NCI-H2196 (cell line): ENCODE results near the gene SYDE2.

ENCODE experiments used
- DNase-seq: peaks from one replicate; lab custom pipeline; 2025; ENCODE audit not compliant: unreplicated experiment; lab: John Stamatoyannopoulos, UW

The SYDE2 gene

DNA sequence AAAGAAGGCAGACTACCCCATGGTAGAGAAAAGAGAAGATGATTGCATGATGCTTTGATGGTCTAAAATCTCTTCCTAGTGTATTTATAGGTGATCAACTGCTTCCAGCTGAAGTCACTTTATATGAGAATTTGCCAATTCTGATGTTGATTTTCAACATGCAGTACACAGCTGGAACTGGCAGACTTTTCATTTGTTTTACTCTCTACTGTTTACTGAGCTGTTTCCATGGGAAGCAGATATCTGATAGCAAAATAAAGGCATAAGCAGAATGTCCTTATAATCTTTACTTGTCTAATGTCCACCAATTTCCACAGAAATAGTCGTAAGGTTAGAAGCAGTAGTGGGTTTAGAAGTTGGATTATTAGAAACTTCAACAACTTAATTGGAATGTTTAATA, 74.9 kb downstream of the SYDE2 start:
- DNase-seq, result peak; percentile 50

DNA sequence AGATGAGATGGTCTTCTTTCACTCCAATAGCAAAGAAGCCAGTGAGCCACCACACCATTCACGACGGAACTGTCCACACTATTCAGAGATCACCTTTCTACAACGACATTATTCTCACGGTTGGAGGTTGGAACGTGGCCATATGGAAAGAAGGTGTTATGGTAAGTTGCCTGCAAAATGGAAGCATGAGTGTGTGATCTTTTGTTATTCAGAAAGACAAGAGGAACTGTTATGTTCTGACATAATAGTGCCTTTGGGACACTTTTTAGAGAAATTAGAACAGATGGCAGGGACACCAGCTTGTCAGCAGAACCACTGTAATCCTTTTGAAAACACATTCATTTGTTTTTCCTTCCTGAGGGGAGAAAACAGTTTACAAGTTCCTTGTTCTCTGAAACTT, 76.7 kb downstream of the SYDE2 start:
- no peak for DNase-seq

DNA sequence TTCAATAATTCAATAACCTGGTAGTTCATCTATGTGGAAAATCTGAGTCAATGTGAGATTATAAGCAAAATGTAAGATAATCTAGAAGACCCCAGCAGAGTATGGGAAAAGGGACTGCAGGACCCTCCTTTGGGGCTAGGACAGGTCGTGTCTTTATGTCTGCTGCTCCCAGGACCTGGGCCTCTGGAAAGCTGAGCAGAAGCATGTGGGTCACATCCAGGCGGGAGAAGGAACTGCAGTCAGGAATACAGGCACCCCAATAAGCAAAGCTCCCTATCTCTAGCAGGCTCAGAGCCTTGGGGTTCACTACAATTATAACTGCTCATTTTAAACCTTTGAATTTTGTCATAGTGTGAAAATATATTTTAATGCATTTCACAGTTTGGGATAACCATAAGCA, 78.6 kb downstream of the SYDE2 start:
- no peak for DNase-seq

DNA sequence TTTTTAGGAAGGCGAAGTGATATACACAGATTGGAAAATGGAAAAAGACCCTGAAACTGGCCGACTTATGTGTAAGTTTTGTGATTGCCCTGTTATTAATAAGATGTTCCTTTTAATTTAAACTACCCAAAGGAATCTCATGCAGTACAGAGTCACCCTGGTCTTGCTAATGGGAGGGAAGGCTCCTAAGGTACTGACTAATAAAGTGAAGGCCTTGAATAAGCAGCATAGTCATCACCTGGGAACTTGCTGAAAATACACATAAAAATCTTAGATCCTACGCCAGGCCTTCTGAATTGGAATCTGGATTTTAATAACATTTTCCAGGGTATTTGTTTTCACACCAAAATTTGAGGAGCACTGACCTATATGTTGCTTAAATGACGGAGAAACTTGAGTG, 79.1 kb downstream of the SYDE2 start:
- no peak for DNase-seq

DNA sequence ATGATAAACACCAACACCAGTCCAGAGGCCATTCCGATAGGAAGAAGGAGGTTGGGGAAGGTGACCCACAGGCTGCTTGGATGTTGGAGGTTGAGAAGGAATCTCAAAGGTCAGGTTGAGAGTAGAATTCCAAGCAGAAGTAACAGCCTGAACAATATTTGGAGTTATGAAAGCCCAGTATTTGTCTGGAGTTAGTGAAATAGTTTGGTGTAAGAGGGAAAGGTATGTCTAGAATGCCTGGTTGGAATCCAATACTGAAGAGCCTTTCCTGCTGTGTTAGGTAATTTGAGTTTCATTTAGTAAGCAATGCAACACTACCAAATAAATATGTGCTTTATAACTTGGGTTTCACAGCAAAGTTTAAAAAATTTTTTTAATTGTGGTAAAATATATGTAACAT, 82.1 kb downstream of the SYDE2 start:
- no peak for DNase-seq

DNA sequence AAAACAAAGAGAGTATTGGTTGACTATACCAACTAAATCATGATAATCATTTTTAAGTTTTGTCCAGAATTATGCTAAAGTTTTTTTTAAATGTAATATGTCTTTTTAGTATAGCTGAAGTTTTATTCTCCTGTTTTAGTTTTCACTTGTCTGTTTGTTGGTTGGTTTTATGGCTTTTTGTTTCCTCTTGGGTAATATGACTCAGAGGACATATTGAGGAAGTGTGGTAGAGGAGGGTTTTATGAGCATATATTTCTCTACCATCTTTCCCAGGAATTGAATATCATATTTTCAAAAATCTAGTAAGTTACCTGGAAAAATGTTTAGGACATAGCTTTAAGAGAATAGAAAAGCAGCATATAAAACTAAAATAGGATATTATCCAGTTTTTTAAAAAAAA, 84.0 kb downstream of the SYDE2 start:
- DNase-seq, result no peak

DNA sequence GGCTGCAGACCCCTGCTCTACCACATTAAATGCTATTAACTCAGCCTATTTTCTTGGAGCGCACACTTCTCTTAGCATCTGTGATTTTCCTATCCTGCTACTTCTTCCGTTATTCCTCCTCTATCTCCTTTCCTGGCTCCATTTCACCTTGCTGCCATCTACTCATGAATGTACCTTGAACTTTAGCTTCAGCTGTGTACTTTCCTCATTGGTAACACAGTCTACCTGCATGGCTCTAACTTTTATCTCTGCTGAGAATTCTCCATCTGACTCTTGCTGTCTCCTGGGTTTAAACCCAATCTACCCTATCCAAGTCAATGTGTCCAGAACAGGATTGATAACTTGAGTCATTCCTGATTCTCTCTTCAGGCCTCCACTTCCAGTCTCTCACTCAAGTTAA, 84.9 kb downstream of the SYDE2 start:
- DNase-seq, result no peak

DNA sequence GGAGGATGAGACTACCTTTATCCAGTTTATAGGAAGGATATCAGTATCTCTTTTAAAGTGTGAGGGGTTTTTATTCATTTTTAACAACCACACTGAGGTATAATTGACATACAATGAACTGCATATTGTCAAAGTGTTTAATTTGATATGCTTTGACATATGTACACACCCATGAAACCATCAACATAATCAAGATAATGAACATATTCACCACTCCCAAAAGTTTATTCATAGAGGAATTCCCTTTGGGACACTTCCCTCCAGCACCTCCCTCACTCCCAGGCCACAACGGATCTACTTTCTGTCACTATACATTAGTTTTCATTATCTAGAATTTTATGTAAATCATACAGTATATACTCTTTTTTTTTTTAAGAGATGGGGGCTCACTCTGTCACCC, 89.1 kb downstream of the SYDE2 start:
- DNase-seq, result no peak

DNA sequence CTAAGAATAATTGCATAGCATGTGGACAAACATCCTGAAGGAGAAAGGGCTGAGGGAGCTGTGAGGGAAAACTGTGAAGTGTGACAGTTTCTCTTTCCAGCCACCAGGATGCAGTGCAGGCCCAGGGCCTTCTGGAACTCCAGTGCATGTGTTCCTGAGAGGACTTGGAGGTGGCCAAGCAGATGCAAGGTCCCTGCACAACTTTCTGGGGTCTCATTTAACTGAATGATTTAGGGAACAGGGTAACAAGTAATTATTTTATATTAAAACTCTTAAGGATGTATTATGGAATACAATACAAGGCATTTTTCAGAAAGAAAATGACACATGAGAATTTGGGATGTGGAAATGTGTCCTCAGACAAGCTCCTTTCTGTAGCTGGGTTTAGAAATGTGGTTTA, 91.3 kb downstream of the SYDE2 start:
- DNase-seq, result peak; percentile 63
